ENCODE data around the gene SLAMF7.
A peak's percentile ranks its signal among the peaks of the same experiment; 100 is the strongest.
"Not testable (repeated sequence)": the region's sequence is repeated elsewhere in the genome, so short reads cannot be mapped to it uniquely, and the experiment has no call there.

The SLAMF7 gene

DNA sequence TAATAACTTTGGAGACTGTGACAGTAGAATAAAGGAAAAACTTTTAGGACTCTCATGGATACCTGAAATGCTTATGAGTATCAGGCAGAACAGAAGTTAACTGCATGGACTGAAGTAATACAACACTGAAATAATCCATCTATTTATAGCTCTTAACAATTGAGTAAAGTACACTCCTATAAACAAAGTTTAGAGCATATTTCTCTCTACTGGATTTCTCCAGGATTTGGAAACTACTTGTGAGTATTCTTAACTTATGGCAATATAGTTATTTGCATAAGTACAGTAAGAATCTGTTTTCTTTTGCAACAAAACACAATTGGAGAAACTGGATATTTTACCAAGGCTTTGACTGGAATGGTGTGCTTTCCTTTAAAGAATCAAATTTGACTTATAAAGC lies 17.6 kb upstream of the SLAMF7 start:
- no peak for DNase-seq

- DNase-seq: no peak
Measured at GRCh38 chr1:160722726-160723125, 16.3 kb upstream of the SLAMF7 start.

GRCh38 chr1:160723332-160723731 lies 15.7 kb upstream of the SLAMF7 start:
- DNase-seq: no peak

DNA sequence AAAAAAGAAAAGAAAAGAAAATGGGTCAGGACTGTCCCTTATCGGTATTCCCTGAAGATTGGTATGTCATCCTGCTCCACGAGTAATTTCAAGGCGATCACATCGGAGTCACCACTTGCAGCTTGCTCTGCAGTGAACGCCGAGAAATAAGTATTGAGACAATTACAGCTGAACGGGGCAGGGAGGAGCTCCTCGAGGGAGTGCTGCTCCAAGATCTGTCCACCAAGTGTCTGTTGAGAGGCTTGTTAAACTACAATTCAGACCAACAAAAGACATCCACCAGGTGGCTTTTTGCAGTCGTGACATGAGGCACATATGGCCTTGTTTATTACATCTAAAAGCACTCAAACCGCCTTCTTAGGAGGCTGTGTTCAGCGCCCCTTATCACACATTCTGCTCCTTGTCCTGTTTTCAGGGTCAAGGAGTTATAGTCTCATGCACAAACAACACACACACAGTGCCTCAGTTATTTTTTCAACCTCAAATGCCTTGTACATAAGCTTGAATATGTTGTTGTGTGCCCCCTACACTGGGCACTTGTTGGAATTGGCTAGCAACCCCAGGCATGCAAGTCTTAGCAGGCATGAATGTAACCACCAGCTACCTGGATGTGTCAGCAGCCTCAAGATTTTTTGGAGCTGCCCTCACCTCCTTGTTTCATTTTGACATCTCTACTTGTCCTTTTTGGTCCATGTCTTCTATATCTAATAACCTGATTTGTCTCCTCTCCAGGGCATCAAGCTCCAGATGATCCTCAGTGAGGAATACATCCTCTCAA lies 14.4 kb upstream of the SLAMF7 start:
- DNase-seq: no peak

DNA sequence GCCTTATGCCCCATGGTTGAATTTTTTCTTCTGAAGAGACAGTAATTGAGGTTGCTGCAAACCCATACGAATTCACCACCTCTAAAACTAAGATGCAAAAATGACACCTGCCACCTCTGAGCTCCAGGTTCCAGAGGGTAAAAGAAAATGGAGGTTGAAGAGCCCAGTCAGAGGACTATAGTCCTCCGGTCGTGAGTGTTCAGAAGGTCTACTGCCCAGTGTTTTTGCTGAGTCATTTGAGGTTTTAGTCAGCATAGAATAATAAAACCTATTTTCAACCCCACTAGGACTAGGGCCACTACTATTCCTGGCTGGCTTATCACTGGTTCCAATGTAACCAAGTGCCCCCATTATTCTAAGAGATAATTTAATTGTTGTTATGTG lies 12.9 kb upstream of the SLAMF7 start:
- DNase-seq: no peak

- DNase-seq: peak; percentile 50 to 69
Measured at GRCh38 chr1:160726498-160727315, 12.3 kb upstream of the SLAMF7 start.

DNA sequence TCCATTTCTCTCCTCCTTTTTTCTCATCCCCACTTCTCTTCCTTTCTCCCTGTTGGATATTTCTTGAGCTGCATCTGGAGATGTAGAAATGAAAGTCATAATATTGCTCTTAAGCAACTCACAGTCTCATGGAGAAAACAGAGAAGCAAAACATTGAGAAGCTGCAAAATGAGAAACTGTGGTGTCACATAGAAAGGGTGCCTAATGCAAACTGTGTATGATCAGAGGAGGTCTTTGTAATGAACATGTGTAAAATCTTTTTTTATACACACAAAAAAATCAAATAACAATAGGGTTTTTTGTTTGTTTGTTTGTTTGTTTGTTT lies 11.8 kb upstream of the SLAMF7 start:
- no peak for DNase-seq

GRCh38 chr1:160731564-160731963 lies 7.5 kb upstream of the SLAMF7 start:
- DNase-seq: not testable (repeated sequence)

DNA sequence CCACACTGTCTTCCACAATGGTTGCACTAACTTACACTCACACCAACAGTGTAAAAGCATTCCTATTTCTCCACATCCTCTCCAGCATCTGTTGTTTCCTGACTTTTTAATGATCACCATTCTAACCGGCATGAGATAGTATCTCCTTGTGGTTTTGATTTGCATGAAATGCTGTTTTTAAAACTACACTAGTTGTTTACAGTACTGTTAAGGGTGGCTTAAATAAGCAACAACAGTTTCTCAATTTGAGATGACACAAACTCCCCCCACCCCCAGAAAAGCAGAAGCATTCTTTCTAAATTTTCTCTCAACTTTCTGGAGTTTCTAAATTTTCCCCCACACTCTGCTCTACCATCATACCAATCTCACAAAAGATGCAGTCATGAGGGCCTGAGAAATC lies 7.1 kb upstream of the SLAMF7 start:
- DNase-seq: no peak

- DNase-seq: no peak
Measured at GRCh38 chr1:160733898-160734297, 5.1 kb upstream of the SLAMF7 start.

GRCh38 chr1:160734301-160734700 lies 4.7 kb upstream of the SLAMF7 start:
- no peak for DNase-seq

- no peak for DNase-seq
Measured at GRCh38 chr1:160738271-160738670, 776 bp upstream of the SLAMF7 start.

DNA sequence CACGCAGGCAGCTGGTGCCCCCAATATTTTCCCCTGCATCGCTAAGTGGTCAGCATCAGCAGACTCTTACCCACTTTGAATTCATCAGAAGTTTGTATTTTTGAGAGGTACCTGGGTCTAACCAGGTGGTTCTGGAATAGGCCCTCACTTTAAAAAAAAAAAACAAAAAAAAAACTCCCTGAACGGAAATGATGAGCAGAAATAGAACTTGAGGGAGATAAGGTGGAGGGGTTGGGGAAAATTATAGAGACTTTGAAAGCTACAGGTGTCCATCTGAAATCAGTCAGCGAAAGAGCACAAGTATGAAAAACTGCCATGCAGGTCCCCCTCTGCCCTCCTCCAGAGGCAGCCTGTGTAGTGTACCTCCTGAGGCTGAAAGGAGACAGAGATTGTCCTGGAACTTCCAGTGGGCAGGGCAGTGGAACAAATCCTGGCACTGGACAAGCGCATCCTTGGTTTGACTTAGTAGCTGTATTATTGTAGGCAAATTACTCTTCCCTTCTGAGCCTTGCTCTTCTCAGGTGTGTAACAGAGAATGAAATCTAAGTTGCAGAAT lies 1.2 kb downstream of the SLAMF7 start:
- DNase-seq: no peak

- no peak for DNase-seq
Measured at GRCh38 chr1:160741092-160741501, 2.0 kb downstream of the SLAMF7 start.

GRCh38 chr1:160741612-160742348 lies 2.7 kb downstream of the SLAMF7 start:
- no peak for DNase-seq

DNA sequence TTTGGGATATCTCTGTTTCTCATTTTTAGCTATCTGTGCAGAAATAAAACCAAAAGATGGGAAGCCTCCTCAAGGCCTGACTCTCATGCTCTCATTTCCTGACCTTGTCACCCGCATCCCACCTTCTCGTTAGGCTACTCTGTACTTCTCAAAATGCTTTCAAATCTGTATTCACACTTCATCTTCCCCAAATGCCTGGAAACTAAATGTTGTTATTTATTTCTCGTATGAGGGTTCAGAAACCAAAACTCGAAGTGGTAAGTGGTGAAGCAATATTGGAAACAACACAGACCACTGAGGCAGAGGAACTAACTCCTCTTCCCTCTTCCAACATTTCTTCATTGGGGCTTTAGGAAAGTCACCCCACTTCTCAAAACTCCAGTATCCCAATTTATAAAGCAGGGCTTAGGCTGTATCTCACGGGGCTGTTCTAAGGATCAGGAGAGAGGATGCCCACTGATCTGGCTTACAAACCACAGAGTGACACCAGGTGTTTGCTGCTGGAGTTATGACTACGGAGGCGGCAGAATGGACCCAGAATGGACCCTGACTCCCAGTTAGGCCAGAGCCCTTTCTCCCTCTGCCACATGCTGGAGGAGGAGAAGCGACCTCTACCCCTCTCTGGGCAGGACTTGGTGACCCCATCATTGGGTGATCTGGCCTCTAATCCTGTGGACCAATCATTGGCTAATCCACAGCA lies 3.5 kb downstream of the SLAMF7 start:
- no peak for DNase-seq

- no peak for DNase-seq
Measured at GRCh38 chr1:160743266-160743665, 4.2 kb downstream of the SLAMF7 start.

DNA sequence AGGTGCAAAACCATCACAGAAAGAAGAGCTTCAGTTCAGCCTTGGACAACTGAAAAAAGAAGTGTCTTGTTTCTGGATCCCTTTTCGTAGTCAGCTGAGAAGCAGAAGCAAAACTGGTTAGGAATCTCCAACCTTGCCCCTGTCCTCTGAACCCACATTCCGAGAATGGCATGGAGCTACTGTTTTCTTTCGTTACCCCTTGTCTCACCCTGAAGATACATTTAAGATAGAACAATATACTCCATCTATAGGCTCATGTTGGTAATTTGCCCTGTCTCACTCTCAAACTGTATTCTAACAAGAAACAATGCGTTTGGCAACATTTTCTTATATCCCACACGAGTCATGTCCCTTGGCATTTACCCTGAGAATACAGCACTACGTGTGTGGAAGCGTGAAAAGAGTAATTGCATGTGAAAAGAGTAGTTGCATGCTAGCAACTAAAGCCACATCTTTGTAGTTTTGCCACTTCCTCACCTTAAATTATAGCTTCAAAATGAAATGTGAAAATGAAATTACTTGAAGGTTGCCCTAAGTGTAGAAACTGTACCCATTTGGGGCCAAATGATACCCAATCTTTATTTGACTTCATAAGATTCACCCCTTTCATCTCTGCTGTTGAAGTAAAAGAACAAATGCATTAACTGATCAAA lies 5.3 kb downstream of the SLAMF7 start:
- DNase-seq: no peak

DNA sequence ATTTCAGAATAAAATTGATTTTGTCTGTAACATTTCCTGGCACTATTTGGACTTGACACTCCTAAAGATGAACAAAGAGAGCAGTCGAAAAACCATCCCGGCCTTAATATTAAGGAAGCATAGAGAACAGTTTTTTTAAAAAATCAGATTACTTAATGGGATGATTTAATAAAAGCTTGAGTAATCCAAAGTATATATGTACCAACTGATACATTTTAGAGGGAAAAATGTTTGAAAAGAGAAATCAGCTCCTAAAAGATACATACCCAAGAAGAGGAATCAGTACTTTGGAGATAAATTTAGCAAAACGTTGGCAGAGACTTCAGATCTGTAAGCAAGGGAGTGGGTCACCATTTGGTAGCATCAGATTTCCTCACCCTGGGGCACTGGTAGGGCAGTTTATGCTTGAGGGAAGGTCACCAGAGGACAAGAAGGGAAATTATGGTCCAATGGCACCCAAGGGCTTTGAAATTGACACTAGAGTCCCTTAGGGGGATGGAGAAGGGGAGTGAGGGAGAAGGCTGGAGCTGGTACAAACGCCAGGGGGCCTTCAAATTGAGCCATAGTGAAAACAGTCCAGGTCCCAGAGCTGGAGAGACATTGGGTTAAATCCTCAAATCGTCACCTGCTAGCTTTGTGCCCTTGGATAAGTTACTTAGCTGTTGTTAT lies 5.9 kb downstream of the SLAMF7 start:
- DNase-seq: no peak

DNA sequence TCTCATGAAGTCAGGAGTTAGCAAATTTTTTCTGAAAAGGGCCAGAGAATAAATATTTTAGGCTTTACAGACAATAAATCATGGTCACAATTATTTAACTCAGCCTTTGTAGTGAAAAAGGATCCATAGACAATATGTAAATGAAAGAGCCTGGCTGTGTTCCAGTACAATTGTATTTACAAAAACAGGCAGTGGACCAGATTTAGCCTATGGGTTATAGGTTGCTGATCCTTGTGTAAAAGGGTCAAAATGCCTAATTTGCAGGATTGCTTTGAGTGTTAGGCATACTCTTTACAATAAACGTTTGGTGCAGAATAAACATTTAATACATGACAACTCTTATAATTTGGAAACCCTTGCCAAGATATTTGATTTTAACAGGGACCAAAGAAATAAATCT lies 6.5 kb downstream of the SLAMF7 start:
- no peak for DNase-seq

DNA sequence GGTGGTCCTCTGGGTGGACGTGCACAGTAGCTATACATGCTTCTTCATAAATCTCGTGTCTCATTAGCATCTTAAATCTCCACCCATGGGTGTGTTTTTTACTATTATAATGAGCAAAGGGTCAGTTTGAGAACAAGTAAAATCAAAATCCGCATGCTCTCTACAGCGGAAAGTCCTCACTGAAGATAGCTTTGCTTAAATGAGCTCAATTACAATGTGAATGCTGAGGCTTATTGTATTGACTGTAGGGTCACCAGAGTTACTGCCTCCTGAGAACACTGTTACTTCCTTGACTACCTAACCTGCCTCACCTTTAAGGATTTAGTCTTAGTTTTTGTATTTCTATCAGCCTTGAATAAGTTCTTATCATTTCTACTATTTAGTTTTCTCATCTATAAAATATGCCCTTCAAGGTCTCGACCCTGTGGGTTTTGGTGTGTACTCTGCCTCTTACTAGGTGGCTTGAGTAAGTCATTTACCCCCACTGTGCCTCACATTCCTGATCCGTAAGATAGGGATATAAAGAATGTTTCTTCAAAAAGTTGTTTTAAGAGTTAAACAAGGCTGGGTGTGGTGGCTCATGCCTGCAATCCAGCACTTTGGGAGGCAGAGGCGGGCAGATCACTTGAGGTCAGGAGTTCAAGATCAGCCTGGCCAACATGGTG lies 7.9 kb downstream of the SLAMF7 start:
- DNase-seq: no peak
